NT2/D1 (cell line): Measurements from ENCODE around the gene SOX14.

ENCODE experiments used
- DNase-seq: peaks from one replicate; pipeline ENCODE4 v3.0.0-alpha.2; 2011; ENCODE audit warnings: low read depth, low spot score
- H3K27me3 ChIP-seq: 2 replicates; pipeline ENCODE4 v1.6.0; 2011; ENCODE audit warnings: mild to moderate bottlenecking; ENCODE audit not compliant: insufficient read length, insufficient read depth
- H3K36me3 ChIP-seq: 2 replicates; pipeline ENCODE4 v1.6.1; 2011; ENCODE audit warnings: mild to moderate bottlenecking, low read length, mixed read lengths; ENCODE audit not compliant: insufficient read depth, insufficient read length
- H3K4me1 ChIP-seq: 2 replicates; pipeline ENCODE4 v1.5.1; 2011; ENCODE audit not compliant: insufficient read depth, insufficient read length
- H3K4me3 ChIP-seq: 2 replicates; pipeline ENCODE4 v1.5.1; 2011; ENCODE audit warnings: low read depth; ENCODE audit not compliant: insufficient read length
- H3K9ac ChIP-seq: 2 replicates; pipeline ENCODE4 v1.6.0; 2011; ENCODE audit warnings: low read depth; ENCODE audit not compliant: insufficient read length
- H3K9me3 ChIP-seq: 2 replicates; pipeline ENCODE4 v1.5.1; 2011; ENCODE audit warnings: mild to moderate bottlenecking, low read length; ENCODE audit not compliant: insufficient read depth
- SUZ12 ChIP-seq: IDR thresholded peaks from 2 replicates; pipeline ENCODE4 v1.6.1; 2011; ENCODE audit not compliant: insufficient read length, insufficient read depth; ENCODE audit errors: extremely low read depth
- YY1 ChIP-seq: IDR thresholded peaks from 2 replicates; pipeline ENCODE4 v1.6.1; 2011; ENCODE audit not compliant: insufficient read length, insufficient read depth
- ZNF274 ChIP-seq: IDR thresholded peaks from 2 replicates; pipeline ENCODE4 v1.6.1; 2011; ENCODE audit warnings: mild to moderate bottlenecking, low read depth, low read length

The SOX14 gene

DNA sequence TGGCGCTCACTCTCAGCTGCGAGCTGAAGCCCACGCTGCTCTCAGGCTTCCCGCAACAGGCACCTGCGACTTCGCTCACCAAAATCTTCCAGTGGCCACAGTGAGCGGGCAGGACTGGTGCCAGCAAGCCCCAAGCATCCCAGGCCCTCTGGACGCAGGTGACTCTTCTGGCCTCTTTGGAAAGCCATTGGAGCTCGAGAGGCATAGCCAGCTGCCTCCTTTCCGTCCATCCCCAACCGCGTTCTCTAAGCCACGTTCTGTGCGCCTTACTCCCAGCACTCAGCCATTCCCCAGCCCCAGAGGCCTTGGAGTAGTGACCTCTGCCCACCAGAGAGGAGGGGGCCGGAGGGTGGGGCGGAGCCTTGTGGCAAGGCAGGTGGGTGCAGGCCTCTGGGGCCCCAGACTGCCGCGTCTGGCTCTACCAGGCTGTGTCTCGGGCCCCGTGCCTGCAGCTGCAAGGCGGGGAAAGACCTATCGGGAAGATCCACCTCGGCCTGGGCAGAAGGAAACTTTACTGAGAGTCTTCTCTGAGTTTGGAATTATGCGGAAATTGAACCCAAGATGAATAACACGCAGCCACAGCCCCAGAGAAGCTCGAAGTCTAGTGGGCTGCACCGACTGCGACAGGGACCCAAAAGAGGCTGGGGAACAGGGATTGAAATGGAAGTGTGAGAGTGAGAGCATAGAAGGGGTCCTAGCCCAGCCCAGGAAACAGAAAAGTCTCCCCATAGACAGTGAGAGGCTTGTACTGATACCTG is 3.6 kb upstream of the SOX14 start:
- Histone ChIP-seq H3K9ac (no peak overlapping the region), H3K4me3 (no peak overlapping the region), H3K27me3 (peaks cover 82% of the 10 kb centered on the region), H3K9me3 (no peaks in the 10 kb centered on the region), H3K4me1 (peaks cover 20% of the 10 kb centered on the region), H3K36me3 (no peaks in the 10 kb centered on the region)
- no peak for DNase-seq
- TF ChIP-seq ZNF274 = no peak
- TF ChIP-seq YY1 = no peak
- no peak for TF ChIP-seq SUZ12

DNA sequence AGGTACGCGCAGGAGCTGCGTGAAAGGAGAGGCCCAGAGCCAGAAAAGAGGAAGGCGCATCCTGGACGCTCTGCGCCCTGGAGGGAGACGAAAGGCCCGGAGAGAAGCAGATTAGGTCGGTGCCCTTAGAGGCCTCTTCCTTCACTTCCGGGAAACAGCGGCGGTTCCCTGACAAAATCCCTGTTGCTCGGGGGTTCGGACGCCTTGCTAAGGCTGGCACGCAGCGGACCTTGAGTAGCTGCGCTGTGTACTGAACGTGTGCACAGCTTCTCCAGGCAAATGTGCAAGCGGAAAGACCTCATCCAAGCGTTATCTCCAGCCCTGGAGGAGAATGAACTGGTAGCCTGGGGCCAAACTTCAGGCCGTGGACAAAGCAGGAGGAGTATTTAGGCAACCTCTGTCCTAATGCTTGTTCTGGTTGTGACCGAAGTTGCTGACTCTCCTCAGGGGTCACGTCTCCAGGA is 3.0 kb upstream of the SOX14 start:
- TF ChIP-seq YY1 = no peak
- DNase-seq = no peak
- no peaks in the 10 kb centered on the region for H3K36me3 ChIP-seq
- H3K4me1 ChIP-seq = peaks cover 22% of the 10 kb centered on the region
- H3K9me3 ChIP-seq = no peaks in the 10 kb centered on the region
- no peak overlapping the region for H3K4me3 ChIP-seq
- H3K9ac ChIP-seq = no peak overlapping the region
- H3K27me3 ChIP-seq = peaks cover 88% of the 10 kb centered on the region

DNA sequence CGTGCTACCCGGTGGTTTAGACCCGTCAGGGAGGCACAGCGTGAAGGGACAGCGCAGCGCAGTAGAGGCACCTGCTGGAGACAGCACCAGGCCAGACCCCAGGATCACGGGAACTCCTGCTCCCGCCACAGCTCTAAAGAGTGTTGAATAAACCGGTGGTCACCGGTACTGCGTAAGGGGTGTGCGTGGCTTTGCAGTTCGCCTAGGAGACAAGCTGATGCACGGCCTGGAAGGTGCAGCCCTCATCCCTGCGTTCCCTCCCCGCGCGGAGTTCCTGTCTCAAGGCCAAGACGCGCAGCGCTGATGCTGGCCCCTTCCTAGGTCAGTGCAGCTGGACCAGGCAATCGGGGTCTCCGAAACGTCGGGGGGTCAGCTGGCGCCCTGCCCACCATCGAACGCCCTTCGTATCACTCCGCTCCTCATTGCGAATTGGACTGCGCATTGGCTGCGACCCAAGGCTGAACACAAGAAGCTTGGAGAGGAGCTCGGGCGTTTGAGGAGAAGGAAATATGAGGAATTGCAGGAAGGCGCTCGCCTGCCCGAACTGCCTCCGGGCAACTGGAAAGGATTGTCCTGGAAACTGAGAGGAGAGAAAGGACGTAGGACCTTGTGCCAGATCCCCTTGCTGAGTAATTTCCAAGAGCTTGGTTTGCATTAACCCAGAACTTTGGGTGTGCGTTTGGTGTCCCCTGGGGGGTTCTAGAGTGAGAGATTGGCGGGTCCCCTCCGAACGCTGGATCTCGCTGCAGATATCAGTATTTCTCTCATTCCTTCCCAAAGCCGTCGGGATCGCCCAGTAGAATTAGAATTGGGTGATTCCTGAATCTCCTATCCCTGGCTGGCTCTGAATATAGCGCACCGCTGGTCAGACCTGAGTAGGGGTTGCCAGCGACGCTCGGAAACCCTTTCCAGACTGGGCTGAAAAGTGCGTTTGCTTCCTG is 2.3 kb upstream of the SOX14 start:
- peaks cover 95% of the 10 kb centered on the region for H3K27me3 ChIP-seq
- H3K4me3 ChIP-seq = no peak overlapping the region
- DNase-seq = no peak

DNA sequence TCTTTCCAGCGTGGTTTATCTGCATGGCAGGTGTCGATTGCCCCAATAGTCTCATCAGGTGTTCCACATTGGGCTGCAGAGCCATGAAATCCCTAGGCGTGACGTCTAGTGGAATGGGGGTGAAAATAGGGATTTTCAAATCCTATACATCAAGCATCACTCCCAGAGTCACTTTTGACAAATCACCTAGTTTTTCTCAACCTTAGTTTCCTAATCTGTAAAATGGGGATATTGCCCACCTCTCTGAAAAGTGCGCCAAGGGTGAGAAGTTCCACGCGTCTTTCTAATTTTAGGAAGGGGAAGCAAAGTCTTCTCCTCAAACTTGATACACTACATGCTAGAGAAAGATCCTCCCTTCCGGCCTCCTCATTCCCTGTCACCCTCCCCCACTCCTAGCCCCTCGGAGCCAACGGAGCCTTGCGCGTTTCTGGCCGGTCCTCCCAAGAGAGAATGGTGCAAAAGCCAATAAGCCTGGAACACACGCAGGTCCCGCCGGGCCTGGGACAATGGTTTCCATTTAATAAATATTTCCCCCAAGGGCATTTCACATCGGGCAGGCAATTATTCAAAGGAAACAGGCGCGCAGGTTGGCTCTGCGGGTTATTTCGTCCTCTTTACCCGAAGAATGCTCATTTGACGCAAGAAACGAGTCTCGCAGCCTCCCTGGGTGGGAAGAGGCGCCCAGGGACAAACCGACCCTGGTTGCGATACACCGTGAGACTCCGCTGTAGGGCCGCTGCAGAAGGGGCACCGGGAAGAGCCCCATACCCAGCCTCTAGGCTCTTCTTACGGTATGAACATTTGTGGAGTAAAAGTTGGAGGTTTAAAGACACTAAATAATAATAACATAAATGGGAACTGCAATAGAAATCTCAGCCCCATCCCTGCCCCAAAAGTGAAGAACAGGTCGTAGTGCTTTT is 1.2 kb upstream of the SOX14 start:
- Histone ChIP-seq H3K36me3 (no peaks in the 10 kb centered on the region), H3K4me1 (peaks cover 28% of the 10 kb centered on the region), H3K4me3 (no peak overlapping the region), H3K9me3 (no peaks in the 10 kb centered on the region), H3K9ac (no peak overlapping the region), H3K27me3 (peaks cover 98% of the 10 kb centered on the region)
- TF ChIP-seq SUZ12 (peak; percentile 16), ZNF274 (no peak)
- DNase-seq = no peak

More for the DNA sequence above, 2.3 kb upstream of the SOX14 start:
- TF ChIP-seq SUZ12 = no peak
- Histone ChIP-seq H3K9ac (no peak overlapping the region), H3K36me3 (no peaks in the 10 kb centered on the region), H3K9me3 (no peaks in the 10 kb centered on the region), H3K4me1 (peaks cover 23% of the 10 kb centered on the region)

DNA sequence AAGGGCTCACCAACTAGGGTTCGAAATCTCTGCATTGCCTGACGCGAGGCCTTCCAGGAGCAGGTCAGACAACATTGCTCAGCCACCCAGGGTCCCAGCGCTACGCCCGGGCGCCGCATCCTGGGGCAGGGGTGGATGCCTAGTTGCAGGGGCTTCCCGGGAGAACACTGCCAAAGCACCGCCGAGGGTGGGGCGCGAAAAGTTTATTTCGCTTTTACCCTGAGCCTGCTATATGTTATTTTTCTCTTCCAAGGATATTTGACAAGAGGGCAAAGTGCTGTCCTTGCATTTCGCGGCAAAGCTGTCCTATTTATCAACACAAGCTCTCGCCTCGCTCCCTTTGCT is 549 bp upstream of the SOX14 start:
- TF ChIP-seq SUZ12 (peak; percentile 81), YY1 (no peak)
- no peaks in the 10 kb centered on the region for H3K9me3 ChIP-seq
- no peak overlapping the region for H3K9ac ChIP-seq
- H3K27me3 ChIP-seq = peaks cover 98% of the 10 kb centered on the region
- H3K4me1 ChIP-seq = peaks cover 28% of the 10 kb centered on the region
- H3K36me3 ChIP-seq = no peaks in the 10 kb centered on the region
- H3K4me3 ChIP-seq = no peak overlapping the region
- no peak for DNase-seq

DNA sequence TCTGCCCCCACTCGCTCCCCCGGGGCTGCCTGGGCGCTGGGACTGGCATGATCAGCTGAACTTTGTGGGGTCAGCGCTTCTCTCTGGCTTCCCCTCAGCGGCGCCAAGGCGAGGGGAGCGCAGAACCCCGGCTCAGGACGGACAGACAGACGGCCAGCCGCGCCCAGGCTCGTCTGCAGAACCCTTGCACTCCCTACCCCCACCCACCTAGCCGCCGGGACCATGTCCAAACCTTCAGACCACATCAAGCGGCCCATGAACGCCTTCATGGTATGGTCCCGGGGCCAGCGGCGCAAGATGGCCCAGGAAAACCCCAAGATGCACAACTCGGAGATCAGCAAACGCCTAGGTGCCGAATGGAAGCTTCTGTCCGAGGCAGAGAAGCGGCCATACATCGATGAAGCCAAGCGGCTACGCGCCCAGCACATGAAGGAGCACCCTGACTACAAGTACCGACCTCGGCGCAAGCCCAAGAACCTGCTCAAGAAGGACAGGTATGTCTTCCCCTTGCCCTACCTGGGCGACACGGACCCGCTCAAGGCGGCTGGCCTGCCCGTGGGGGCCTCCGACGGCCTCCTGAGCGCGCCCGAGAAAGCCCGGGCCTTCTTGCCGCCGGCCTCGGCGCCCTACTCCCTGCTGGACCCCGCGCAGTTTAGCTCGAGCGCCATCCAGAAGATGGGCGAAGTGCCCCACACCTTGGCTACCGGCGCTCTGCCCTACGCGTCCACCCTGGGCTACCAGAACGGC is 621 bp downstream of the SOX14 start:
- TF ChIP-seq YY1 (no peak), SUZ12 (no peak), ZNF274 (no peak)
- no peaks in the 10 kb centered on the region for H3K36me3 ChIP-seq
- H3K4me1 ChIP-seq = peaks cover 32% of the 10 kb centered on the region
- H3K4me3 ChIP-seq = peak overlapping the region; percentile 29
- no peaks in the 10 kb centered on the region for H3K9me3 ChIP-seq
- no peak for DNase-seq
- peaks cover 99% of the 10 kb centered on the region for H3K27me3 ChIP-seq
- peak overlapping the region; percentile 23 for H3K9ac ChIP-seq
